ENCODE data around the gene LTA. TPM values are rescaled to one million over a fixed set of nuclear protein-coding genes. Genes with fewer than 3 reads are reported as not detected.

Gene LTA
- total and polyA plus RNA-seq, 2 donors (not counting 3 experiments of a cell fraction or from before 2014, with no cell fraction given), result 0.46 TPM; not detected in 1

DNA sequence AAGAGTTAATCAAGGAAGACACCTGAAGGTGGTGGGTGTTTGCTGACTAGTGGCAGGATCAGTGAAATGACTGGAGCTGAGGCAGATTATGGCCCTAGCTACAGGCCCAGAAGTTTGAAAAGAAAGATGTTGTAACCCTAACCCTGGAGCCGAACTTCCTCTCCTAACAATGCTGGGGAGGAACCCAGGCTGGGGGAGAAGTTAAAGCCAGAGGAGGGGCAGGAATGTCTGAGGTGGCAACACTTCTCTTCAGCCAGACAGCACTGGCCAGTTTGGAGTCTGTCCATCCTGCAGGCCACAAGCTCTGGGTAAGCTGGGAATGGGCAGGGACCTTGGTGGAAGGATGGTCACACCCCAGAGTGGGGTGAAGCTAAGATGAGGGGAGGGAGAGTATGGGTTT lies 13.9 kb downstream of the LTA start, which contains the start of gene LST1:
Gene LST1 (plus strand): TSS at position 270 of the 400 bp plus-strand sequence. CDS start 1,023 bp downstream, outside the sequence.
- ChIA-PET POLR2A (no interaction called here), CTCF (interaction anchor here (0.9 to 32.6 kb wide), 4 partner anchors 10 to 30 kb away, joined by 4 to 1517 read pairs (median 151); partner anchors contain the start of genes ATP6V1G2, DDX39B, NCR3 and NFKBIL1)
- Histone ChIP-seq H4K20me1 (replicated peaks; ENCODE audit: control insufficient read depth, extremely low read depth, insufficient read depth, low read length) (no peaks in the 10 kb centered on the region), H3K9ac (replicated peaks; ENCODE audit: extremely low read depth, insufficient read depth, low read length) (no peak within 1 kb of the TSS), H3K36me3 (ENCODE audit: control insufficient read depth in 2 of 2, extremely low read depth in 1 of 2, insufficient read depth in 2 of 2, low read length in 2 of 2) (no peaks in the 10 kb centered on the region), H3K9me3 (replicated peaks; ENCODE audit: control insufficient read depth, insufficient read depth, low read length) (no peaks in the 10 kb centered on the region), H3K4me3 (replicated peaks in 1 of 3; ENCODE audit: insufficient read depth in 1 of 3, low read depth in 1 of 3, low read length in 3 of 3) (no peak within 1 kb of the TSS), H3K4me2 (ENCODE audit: insufficient read depth, low read length) (no peak within 1 kb of the TSS), H3K79me2 (ENCODE audit: control insufficient read depth, insufficient read depth, low read length) (peaks cover 10% of the 10 kb centered on the region), H2AFZ (ENCODE audit: low read depth, low read length) (no peak within 1 kb of the TSS), H3K4me1 (ENCODE audit: control insufficient read depth, extremely low read depth, insufficient read depth, low read length) (peaks cover 10% of the 10 kb centered on the region), H3K27me3 (ENCODE audit: control insufficient read depth in 2 of 2, insufficient read depth in 2 of 2, low read length in 2 of 2) (no peaks in the 10 kb centered on the region), H3K9me1 (replicated peaks; ENCODE audit: control insufficient read depth, extremely low read depth, insufficient read depth, low read length) (no peaks in the 10 kb centered on the region), H3K27ac (ENCODE audit: insufficient read depth, low read depth, low read length) (no peak within 1 kb of the TSS)
- no TSS peak for BruUV-seq (replicated peaks)
- intact Hi-C loops (cut with micrococcal nuclease), result no loop called here
- FAIRE-seq (no peak), DNase-seq (ENCODE audit: low read depth, low spot score) (no peak)
- TF ChIP-seq CTCF (IDR thresholded peaks at IDR 0.05; ENCODE audit: extremely low read depth in 1 of 2, insufficient read depth in 1 of 2, low read depth in 1 of 2, low read length in 2 of 2) (no peak), GATA2 (IDR thresholded peaks at IDR 0.05; ENCODE audit: insufficient read depth, insufficient read length, low read depth, low read length) (no peak), JUN (IDR thresholded peaks at IDR 0.05; ENCODE audit: borderline replicate concordance, insufficient read depth, insufficient read length, low read depth) (no peak), POLR2AphosphoS5 (IDR thresholded peaks at IDR 0.05; ENCODE audit: insufficient read depth, low read depth, low read length) (no peak), FOS (IDR thresholded peaks at IDR 0.05; ENCODE audit: borderline replicate concordance, insufficient read depth, low read length) (no peak)
- dilution Hi-C loops (cut with MboI; ENCODE audit: extremely low pct_ligation_motif_present, low sequenced_read_pairs), result no loop called here
